ENCODE results near the gene KCNC4.

DNA sequence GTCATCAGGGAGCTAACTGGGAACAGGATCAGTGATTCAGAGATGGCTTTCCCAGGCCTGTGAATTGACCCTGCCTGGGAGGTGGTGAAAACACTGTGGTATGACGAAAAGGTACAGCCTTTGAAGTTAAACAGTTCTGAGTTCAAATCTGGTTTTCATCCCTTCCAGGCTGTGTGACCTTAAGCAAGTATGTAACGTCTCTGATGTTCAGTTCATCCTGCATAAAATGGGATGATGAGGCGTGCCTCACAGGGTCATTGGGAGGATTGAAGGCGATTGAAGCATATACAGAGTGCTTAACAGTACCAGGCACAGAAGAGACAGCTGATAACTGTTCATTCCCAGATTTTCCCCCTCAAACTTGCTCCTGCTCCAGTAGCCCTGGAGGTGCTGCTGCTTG, 11.0 kb downstream of the KCNC4 start:
- TF ChIP-seq, protein P1, sequence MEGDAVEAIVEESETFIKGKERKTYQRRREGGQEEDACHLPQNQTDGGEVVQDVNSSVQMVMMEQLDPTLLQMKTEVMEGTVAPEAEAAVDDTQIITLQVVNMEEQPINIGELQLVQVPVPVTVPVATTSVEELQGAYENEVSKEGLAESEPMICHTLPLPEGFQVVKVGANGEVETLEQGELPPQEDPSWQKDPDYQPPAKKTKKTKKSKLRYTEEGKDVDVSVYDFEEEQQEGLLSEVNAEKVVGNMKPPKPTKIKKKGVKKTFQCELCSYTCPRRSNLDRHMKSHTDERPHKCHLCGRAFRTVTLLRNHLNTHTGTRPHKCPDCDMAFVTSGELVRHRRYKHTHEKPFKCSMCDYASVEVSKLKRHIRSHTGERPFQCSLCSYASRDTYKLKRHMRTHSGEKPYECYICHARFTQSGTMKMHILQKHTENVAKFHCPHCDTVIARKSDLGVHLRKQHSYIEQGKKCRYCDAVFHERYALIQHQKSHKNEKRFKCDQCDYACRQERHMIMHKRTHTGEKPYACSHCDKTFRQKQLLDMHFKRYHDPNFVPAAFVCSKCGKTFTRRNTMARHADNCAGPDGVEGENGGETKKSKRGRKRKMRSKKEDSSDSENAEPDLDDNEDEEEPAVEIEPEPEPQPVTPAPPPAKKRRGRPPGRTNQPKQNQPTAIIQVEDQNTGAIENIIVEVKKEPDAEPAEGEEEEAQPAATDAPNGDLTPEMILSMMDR (IDR thresholded peaks at IDR 0.05) = no peak
- TF ChIP-seq POLR2AphosphoS5 (IDR thresholded peaks at IDR 0.05) (no peak), POLR2A (IDR thresholded peaks at IDR 0.05) (no peak)
